A673 (cell line): Measurements from ENCODE around the gene TENM4.

Experiments
- EZH2 ChIP-seq: fragments of 200-600 bp; sonication (generic); IDR thresholded peaks from 2 replicates; pipeline ENCODE4 v1.6.1; 2017; ENCODE audit warnings: borderline replicate concordance, low read depth, mild to moderate bottlenecking, mixed read lengths, antibody characterized with exemption, low read length; ENCODE audit not compliant: poor library complexity, severe bottlenecking
- TF ChIP-seq, protein P1 (sequence below): fragments of 300-800, 200-600 bp; sonication (generic); conservative IDR thresholded peaks from 2 replicates; pipeline ENCODE4 v1.5.1; 2017; ENCODE audit warnings: low read depth, mild to moderate bottlenecking, antibody characterized with exemption, low read length, moderate library complexity, mixed read lengths

- TF ChIP-seq, protein P1, sequence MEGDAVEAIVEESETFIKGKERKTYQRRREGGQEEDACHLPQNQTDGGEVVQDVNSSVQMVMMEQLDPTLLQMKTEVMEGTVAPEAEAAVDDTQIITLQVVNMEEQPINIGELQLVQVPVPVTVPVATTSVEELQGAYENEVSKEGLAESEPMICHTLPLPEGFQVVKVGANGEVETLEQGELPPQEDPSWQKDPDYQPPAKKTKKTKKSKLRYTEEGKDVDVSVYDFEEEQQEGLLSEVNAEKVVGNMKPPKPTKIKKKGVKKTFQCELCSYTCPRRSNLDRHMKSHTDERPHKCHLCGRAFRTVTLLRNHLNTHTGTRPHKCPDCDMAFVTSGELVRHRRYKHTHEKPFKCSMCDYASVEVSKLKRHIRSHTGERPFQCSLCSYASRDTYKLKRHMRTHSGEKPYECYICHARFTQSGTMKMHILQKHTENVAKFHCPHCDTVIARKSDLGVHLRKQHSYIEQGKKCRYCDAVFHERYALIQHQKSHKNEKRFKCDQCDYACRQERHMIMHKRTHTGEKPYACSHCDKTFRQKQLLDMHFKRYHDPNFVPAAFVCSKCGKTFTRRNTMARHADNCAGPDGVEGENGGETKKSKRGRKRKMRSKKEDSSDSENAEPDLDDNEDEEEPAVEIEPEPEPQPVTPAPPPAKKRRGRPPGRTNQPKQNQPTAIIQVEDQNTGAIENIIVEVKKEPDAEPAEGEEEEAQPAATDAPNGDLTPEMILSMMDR: no peak
- TF ChIP-seq EZH2: no peak
These were observed 24.9 kb downstream of the TENM4 start for GRCh38 chr11:79415912-79416311.
